CD4-positive, alpha-beta T cell treated with Interleukin-15 for 4 hours (primary cell): ENCODE data around the gene EBF3.

Experiments
- DNase-seq: peaks from one replicate; pipeline ENCODE4 v3.0.0-alpha.2; 2020; ENCODE audit warnings: low spot score

The EBF3 gene

GRCh38 chr10:129796710-129797420 is 167.2 kb downstream of the EBF3 start:
- no peak for DNase-seq

- no peak for DNase-seq
These were observed 170.1 kb downstream of the EBF3 start for GRCh38 chr10:129793996-129794395.

- no peak for DNase-seq
These were observed 170.6 kb downstream of the EBF3 start for GRCh38 chr10:129793479-129793878.

GRCh38 chr10:129792864-129793263 is 171.2 kb downstream of the EBF3 start:
- no peak for DNase-seq

GRCh38 chr10:129792141-129792540 is 171.9 kb downstream of the EBF3 start:
- DNase-seq: no peak

GRCh38 chr10:129790715-129791446 is 173.2 kb downstream of the EBF3 start:
- no peak for DNase-seq

GRCh38 chr10:129788215-129788614 is 175.9 kb downstream of the EBF3 start:
- DNase-seq: no peak

GRCh38 chr10:129787557-129787956 is 176.5 kb downstream of the EBF3 start:
- DNase-seq: no peak

GRCh38 chr10:129786216-129786615 is 177.9 kb downstream of the EBF3 start:
- DNase-seq: no peak

- no peak for DNase-seq
These were observed 178.5 kb downstream of the EBF3 start for GRCh38 chr10:129785536-129785981.
